ENCODE measurements around the gene CCNJ. TPM values are rescaled to one million over a fixed set of nuclear protein-coding genes. Genes with fewer than 3 reads are reported as not detected.

Gene CCNJ
- total and polyA plus RNA-seq, 2 of the 13 experiments (the other 11 are each of a cell fraction or from before 2014, with no cell fraction given), result 14.1 to 21.5 TPM

GRCh38 chr10:96021332-96021731 lies 22.1 kb upstream of the CCNJ start:
- Histone ChIP-seq H2AFZ (ENCODE audit: low read length) (no peak overlapping the region), H3K27ac (ENCODE audit: extremely low read length, insufficient read depth, low read length) (no peak overlapping the region), H3K36me3 (replicated peaks in 1 of 2; ENCODE audit: control insufficient read depth in 1 of 2, insufficient read depth in 2 of 2, low read length in 2 of 2) (no peaks in the 10 kb centered on the region), H3K27me3 (ENCODE audit: control insufficient read depth in 1 of 2, insufficient read depth in 2 of 2, low read length in 2 of 2) (no peaks in the 10 kb centered on the region), H3K9ac (ENCODE audit: insufficient read depth, low read depth, low read length) (no peak overlapping the region), H3K4me2 (ENCODE audit: low read depth, low read length) (no peak overlapping the region), H3K4me3 (replicated peaks in 1 of 3; ENCODE audit: insufficient read depth in 1 of 3, low read depth in 2 of 3, low read length in 3 of 3) (no peak overlapping the region), H3K4me1 (ENCODE audit: insufficient read depth, low read length) (no peaks in the 10 kb centered on the region), H3K79me2 (ENCODE audit: insufficient read depth, low read length) (no peaks in the 10 kb centered on the region), H4K20me1 (ENCODE audit: insufficient read depth, low read length) (no peaks in the 10 kb centered on the region), H3K9me3 (ENCODE audit: low read length) (no peaks in the 10 kb centered on the region)
- CTCF ChIA-PET (ENCODE audit: low intra/inter-chr PET ratio, low total read pairs), result no interaction called here
- ATAC-seq (no peak), DNase-seq (ENCODE audit: low spot score) (no peak), FAIRE-seq (no peak)
- WGBS (ENCODE audit: low lambda C conversion rate), result 79% methylated on average over 1 of the region's 1 CpG
- intact Hi-C loops (cut with micrococcal nuclease; ENCODE audit: unreplicated experiment) (no loop called here), in situ Hi-C loops (cut with HindIII; ENCODE audit: extremely low pct_ligation_motif_present, low pct_unique_long_range_greater_than_20kb) (no loop called here)
- POLR2A ChIA-PET, result no interaction called here
- no TSS peak for BruUV-seq (replicated peaks)
- TF ChIP-seq, protein P1, sequence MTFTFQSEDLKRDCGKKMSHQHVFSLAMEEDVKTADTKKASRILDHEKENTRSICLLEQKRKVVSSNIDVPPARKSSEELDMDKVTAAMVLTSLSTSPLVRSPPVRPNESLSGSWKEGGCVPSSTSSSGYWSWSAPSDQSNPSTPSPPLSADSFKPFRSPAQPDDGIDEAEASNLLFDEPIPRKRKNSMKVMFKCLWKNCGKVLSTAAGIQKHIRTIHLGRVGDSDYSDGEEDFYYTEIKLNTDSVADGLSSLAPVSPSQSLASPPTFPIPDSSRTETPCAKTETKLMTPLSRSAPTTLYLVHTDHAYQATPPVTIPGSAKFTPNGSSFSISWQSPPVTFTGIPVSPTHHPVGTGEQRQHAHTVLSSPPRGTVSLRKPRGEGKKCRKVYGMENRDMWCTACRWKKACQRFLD (CRISPR knock-in tag; IDR thresholded peaks at IDR 0.05; ENCODE audit: borderline replicate concordance), result no peak
- TF ChIP-seq SPEN (CRISPR knock-in tag; IDR thresholded peaks at IDR 0.05; ENCODE audit: low read depth) (no peak), ZNF274 (CRISPR knock-in tag; IDR thresholded peaks at IDR 0.05) (no peak), FOXK1 (CRISPR knock-in tag; IDR thresholded peaks at IDR 0.05; ENCODE audit: borderline replicate concordance, low read depth) (no peak), ZNF143 (CRISPR knock-in tag; IDR thresholded peaks at IDR 0.05) (no peak), NFYC (CRISPR knock-in tag; IDR thresholded peaks at IDR 0.05) (no peak), PCBP1 (IDR thresholded peaks at IDR 0.05; ENCODE audit: borderline replicate concordance, low read depth, low read length) (no peak), HMG20A (CRISPR knock-in tag; IDR thresholded peaks at IDR 0.05; ENCODE audit: borderline replicate concordance) (no peak), HMGA1 (CRISPR knock-in tag; conservative IDR thresholded peaks at IDR 0.05) (no peak)
- TF ChIP-seq, protein P2, sequence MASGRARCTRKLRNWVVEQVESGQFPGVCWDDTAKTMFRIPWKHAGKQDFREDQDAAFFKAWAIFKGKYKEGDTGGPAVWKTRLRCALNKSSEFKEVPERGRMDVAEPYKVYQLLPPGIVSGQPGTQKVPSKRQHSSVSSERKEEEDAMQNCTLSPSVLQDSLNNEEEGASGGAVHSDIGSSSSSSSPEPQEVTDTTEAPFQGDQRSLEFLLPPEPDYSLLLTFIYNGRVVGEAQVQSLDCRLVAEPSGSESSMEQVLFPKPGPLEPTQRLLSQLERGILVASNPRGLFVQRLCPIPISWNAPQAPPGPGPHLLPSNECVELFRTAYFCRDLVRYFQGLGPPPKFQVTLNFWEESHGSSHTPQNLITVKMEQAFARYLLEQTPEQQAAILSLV (CRISPR knock-in tag; IDR thresholded peaks at IDR 0.05; ENCODE audit: borderline replicate concordance), result no peak
- TF ChIP-seq, protein P3, sequence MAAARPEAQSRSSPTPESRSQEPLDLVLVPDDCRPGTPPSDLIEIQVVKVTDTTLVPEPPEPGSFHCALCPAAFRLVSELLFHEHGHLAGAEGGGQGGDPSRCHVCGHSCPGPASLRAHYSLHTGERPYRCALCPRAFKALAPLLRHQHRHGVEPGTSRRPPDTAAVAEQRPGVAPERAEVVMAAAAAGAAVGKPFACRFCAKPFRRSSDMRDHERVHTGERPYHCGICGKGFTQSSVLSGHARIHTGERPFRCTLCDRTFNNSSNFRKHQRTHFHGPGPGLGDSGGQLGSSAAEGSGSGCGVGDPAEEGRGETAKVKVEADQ (CRISPR knock-in tag; IDR thresholded peaks at IDR 0.05; ENCODE audit: borderline replicate concordance), result no peak

Measured in HepG2 (cell line).